HepG2 (cell line): ENCODE results near the gene ESR1. TPM values are rescaled to one million over a fixed set of nuclear protein-coding genes. Genes with fewer than 3 reads are reported as not detected.

Experiments used
- ATAC-seq: fragments of 200-7000 bp; cut with Tn5 transposase; 3 replicates; pipeline ENCODE4 v1.9.1; 2020; ENCODE audit warnings: mild to moderate bottlenecking, moderate library complexity
- BruUV-seq: library from RNA; stranded (reverse); fragments of 400-500 nt; replicated peaks from 2 replicates; lab custom pipeline; 2021; lab: Mats Ljungman, UMichigan
- CTCF ChIA-PET: fragments of 300-600 bp; formaldehyde crosslinking; extraction: SDS; loops from one replicate; lab custom pipeline; 2021; ENCODE audit warnings: low total read pairs, inconsistent platforms, low intra/inter-chr PET ratio; lab: Yijun Ruan, JAX
- POLR2A ChIA-PET: fragments of 350-600 bp; sonication (Branson Sonifier 250); formaldehyde crosslinking; loops from one replicate; lab custom pipeline; 2020; ENCODE audit warnings: antibody characterized with exemption, inconsistent platforms; lab: Yijun Ruan, JAX
- DNase-seq: peaks from one replicate; pipeline ENCODE4 v3.0.0-alpha.2; 2015; ENCODE audit warnings: low spot score
- FAIRE-seq: peaks from 3 replicates; lab custom pipeline; 2011; peaks lifted over from hg19 to GRCh38; lab: Jason Lieb, UNC
- H2AFZ ChIP-seq: one replicate; pipeline ENCODE4 v1.6.1; 2011; ENCODE audit warnings: low read length, inconsistent platforms
- H3K27ac ChIP-seq: fragments of 300-600 bp; 3 replicates; pipeline ENCODE4 v1.8.0; 2011; ENCODE audit warnings: mixed run types, mild to moderate bottlenecking, mixed read lengths, low read length, inconsistent platforms; ENCODE audit not compliant: insufficient read depth; ENCODE audit errors: extremely low read length
- H3K27me3 ChIP-seq, 2 experiments: fragments of 200-600 bp in 1 of 2; 2 replicates in 1 of 2; 3 replicates in 1 of 2; pipeline versions ENCODE4 v1.6.0 to v1.8.0; 2011; ENCODE audit warnings: low read length in 2 of 2, mild to moderate bottlenecking in 2 of 2, moderate library complexity in 2 of 2, inconsistent platforms in 1 of 2; ENCODE audit not compliant: insufficient read depth in 2 of 2, control insufficient read depth in 1 of 2
- H3K36me3 ChIP-seq, 2 experiments: fragments of 200-600 bp in 1 of 2; replicated peaks in 1 of 2; 2 replicates in 1 of 2; 3 replicates in 1 of 2; pipeline versions ENCODE4 v1.5.1 to v1.8.0; 2011; ENCODE audit warnings: low read length in 2 of 2, inconsistent platforms in 1 of 2; ENCODE audit not compliant: insufficient read depth in 2 of 2, control insufficient read depth in 1 of 2
- H3K4me1 ChIP-seq: 2 replicates; pipeline ENCODE4 v1.5.1; 2012; ENCODE audit warnings: low read length, inconsistent platforms; ENCODE audit not compliant: insufficient read depth
- H3K4me2 ChIP-seq: 2 replicates; pipeline ENCODE4 v1.6.0; 2011; ENCODE audit warnings: low read depth, low read length, inconsistent platforms
- H3K4me3 ChIP-seq, 3 experiments: fragments of 200-600 bp in 1 of 3; sonication (generic), shearing (Covaris generic) in 1 of 3; replicated peaks in 1 of 3; 2 replicates each; pipeline ENCODE4 v1.5.1; 2011 to 2016; ENCODE audit warnings: low read length in 3 of 3, inconsistent platforms in 2 of 3, low read depth in 2 of 3, mild to moderate bottlenecking in 2 of 3, control low read depth in 1 of 3, mixed read lengths in 1 of 3; ENCODE audit not compliant: insufficient read depth in 1 of 3
- H3K79me2 ChIP-seq: one replicate; pipeline ENCODE4 v1.6.1; 2011; ENCODE audit warnings: low read length, inconsistent platforms; ENCODE audit not compliant: insufficient read depth
- H3K9ac ChIP-seq: 2 replicates; pipeline ENCODE4 v1.6.0; 2011; ENCODE audit warnings: mild to moderate bottlenecking, low read depth, low read length, inconsistent platforms; ENCODE audit not compliant: insufficient read depth
- H3K9me3 ChIP-seq: 2 replicates; pipeline ENCODE4 v1.5.1; 2012; ENCODE audit warnings: mild to moderate bottlenecking, low read length
- H4K20me1 ChIP-seq: 2 replicates; pipeline ENCODE4 v1.6.0; 2011; ENCODE audit warnings: inconsistent platforms, mild to moderate bottlenecking, low read length, moderate library complexity; ENCODE audit not compliant: insufficient read depth
- BORCS8-MEF2B ChIP-seq: sonication (generic); formaldehyde crosslinking; IDR thresholded peaks from 2 replicates; pipeline ENCODE4 v1.8.0; 2022; ENCODE audit warnings: mild to moderate bottlenecking, missing genetic modification reagents
- CHD4 ChIP-seq: fragments of 200-600 bp; sonication (generic); IDR thresholded peaks from 2 replicates; pipeline ENCODE4 v1.7.0; 2017; ENCODE audit warnings: mild to moderate bottlenecking, low read length, borderline replicate concordance
- FOXP1 ChIP-seq, 2 experiments: fragments of 450-650 bp in 1 of 2; IDR thresholded peaks; 2 replicates each; pipeline ENCODE4 v1.6.1; 2017 to 2018; ENCODE audit warnings: antibody characterized with exemption in 1 of 2
- GFI1 ChIP-seq: sonication (generic); formaldehyde crosslinking; IDR thresholded peaks from 2 replicates; pipeline ENCODE4 v1.5.0; 2020; ENCODE audit warnings: missing genetic modification reagents, mild to moderate bottlenecking, borderline replicate concordance
- HNF1A ChIP-seq, 2 experiments: sonication (generic) in 1 of 2; formaldehyde crosslinking in 1 of 2; IDR thresholded peaks; 2 replicates each; pipeline versions ENCODE4 v1.4.0 to v1.6.1; 2016 to 2020; ENCODE audit warnings: borderline replicate concordance in 1 of 2, low read depth in 1 of 2, mild to moderate bottlenecking in 1 of 2, missing genetic modification reagents in 1 of 2
- KAT7 ChIP-seq: IDR thresholded peaks from 2 replicates; pipeline ENCODE4 v1.6.1; 2018; ENCODE audit warnings: borderline replicate concordance, missing compliant biosample characterization
- LBX2 ChIP-seq: sonication (generic); formaldehyde crosslinking; IDR thresholded peaks from 2 replicates; pipeline ENCODE4 v1.5.0; 2020; ENCODE audit warnings: missing genetic modification reagents, mild to moderate bottlenecking, borderline replicate concordance
- MYPOP ChIP-seq: sonication (generic); formaldehyde crosslinking; IDR thresholded peaks from 2 replicates; pipeline ENCODE4 v1.8.1; 2023; ENCODE audit warnings: mild to moderate bottlenecking, moderate library complexity, missing genetic modification reagents
- TERF1 ChIP-seq: sonication (generic); formaldehyde crosslinking; IDR thresholded peaks from 2 replicates; pipeline ENCODE4 v1.8.0; 2022; ENCODE audit warnings: mild to moderate bottlenecking, missing genetic modification reagents, moderate library complexity
- ZBTB37 ChIP-seq: sonication (generic); formaldehyde crosslinking; IDR thresholded peaks from 2 replicates; pipeline ENCODE4 v1.4.0; 2020; ENCODE audit warnings: mild to moderate bottlenecking, missing genetic modification reagents
- ZBTB42 ChIP-seq: sonication (generic); formaldehyde crosslinking; IDR thresholded peaks from 2 replicates; pipeline ENCODE4 v1.5.0; 2020; ENCODE audit warnings: mild to moderate bottlenecking, missing genetic modification reagents
- ZNF232 ChIP-seq: sonication (generic); formaldehyde crosslinking; IDR thresholded peaks from 2 replicates; pipeline ENCODE4 v1.4.0; 2020; ENCODE audit warnings: missing genetic modification reagents, borderline replicate concordance
- ZNF256 ChIP-seq: sonication (generic); formaldehyde crosslinking; conservative IDR thresholded peaks from 2 replicates; pipeline ENCODE4 v1.4.0; 2020; ENCODE audit warnings: missing genetic modification reagents
- ZNF30 ChIP-seq: sonication (generic); formaldehyde crosslinking; IDR thresholded peaks from 2 replicates; pipeline ENCODE4 v1.5.0; 2020; ENCODE audit warnings: mild to moderate bottlenecking, missing genetic modification reagents
- ZNF782 ChIP-seq: sonication (generic); formaldehyde crosslinking; IDR thresholded peaks from 2 replicates; pipeline ENCODE4 v1.4.0; 2020; ENCODE audit warnings: missing genetic modification reagents, mild to moderate bottlenecking, borderline replicate concordance
- WGBS: methylation state at CpG from one replicate; pipeline ENCODE4 v1.1.6; 2017; ENCODE audit warnings: low lambda C conversion rate; 5-methylcytosine and 5-hydroxymethylcytosine counted together
- in situ Hi-C: cut with HindIII; loops from 2 replicates; pipeline ENCODE4 v1.10.0; 2017; ENCODE audit warnings: low pct_unique_long_range_greater_than_20kb; ENCODE audit not compliant: extremely low pct_ligation_motif_present
- intact Hi-C: fragments of 100-400 bp; cut with micrococcal nuclease; formaldehyde crosslinking; loops from one replicate; pipeline ENCODE4 v1.10.0; 2022; ENCODE audit not compliant: unreplicated experiment
- polyA plus RNA-seq, 8 experiments: library from polyadenylated mRNA; depleted of rRNA in 3 of 8; stranded (reverse) in 7 of 8; unstranded in 1 of 8; fragments of >200 nt; fragmentation: Illumina TruSeq in 4 of 8; extraction: Trizol in 4 of 8; gene quantifications; 2 replicates each; pipeline versions ENCODE4 v1.2.1 to v1.2.3, GENCODE V29; 2011 to 2016; ENCODE audit warnings: low read depth in 4 of 8, missing spikeins in 1 of 8, mixed read lengths in 1 of 8; ENCODE audit not compliant: insufficient read depth in 1 of 8
- total RNA-seq, 5 experiments: library from RNA; depleted of rRNA; stranded (reverse); fragments of >200 nt; fragmentation: Illumina TruSeq; extraction: Trizol; gene quantifications; 2 replicates each; pipeline ENCODE4 v1.2.3, GENCODE V29; 2016; ENCODE audit warnings: low read depth in 1 of 5

The ESR1 gene
- total and polyA plus RNA-seq, 2 of the 13 experiments (the other 11 are each of a cell fraction or from before 2014, with no cell fraction given): not detected

- in situ Hi-C loops: no loop called here
- TF ChIP-seq MYPOP (CRISPR knock-in tag) (no peak), ZNF256 (CRISPR knock-in tag) (no peak), ZNF232 (CRISPR knock-in tag) (no peak), BORCS8-MEF2B (CRISPR knock-in tag) (no peak), FOXP1 (IDR thresholded peaks at IDR 0.05) (no peak), FOXP1 (CRISPR knock-in tag; IDR thresholded peaks at IDR 0.05) (no peak), GFI1 (no peak), LBX2 (no peak), CHD4 (no peak), HNF1A (IDR thresholded peaks at IDR 0.05; ENCODE audit: low read depth) (no peak), HNF1A (CRISPR knock-in tag; IDR thresholded peaks at IDR 0.05; ENCODE audit: borderline replicate concordance) (no peak), TERF1 (CRISPR knock-in tag) (no peak), ZNF782 (CRISPR knock-in tag) (no peak), ZNF30 (no peak), ZBTB37 (CRISPR knock-in tag) (no peak), ZBTB42 (no peak), KAT7 (CRISPR knock-in tag) (no peak)
Measured at GRCh38 chr6:151885234-151885633, 77.8 kb downstream of the ESR1 start.

More at GRCh38 chr6:151885234-151885633, 77.8 kb downstream of the ESR1 start:
- no peaks in the 10 kb centered on the region for H3K79me2 ChIP-seq
- intact Hi-C loops: no loop called here
- H3K27ac ChIP-seq: no peak overlapping the region
- no peak for FAIRE-seq
- H3K4me3 ChIP-seq: no peak overlapping the region
- 36% methylated on average over 4 of the region's 4 CpGs for WGBS
- DNase-seq: no peak
- no peaks in the 10 kb centered on the region for H3K9me3 ChIP-seq
- ChIA-PET CTCF (no interaction called here), POLR2A (no interaction called here)
- no peaks in the 10 kb centered on the region for H3K36me3 ChIP-seq
- H3K4me1 ChIP-seq: no peaks in the 10 kb centered on the region
- H4K20me1 ChIP-seq: no peaks in the 10 kb centered on the region
- no peak overlapping the region for H2AFZ ChIP-seq
- no peaks in the 10 kb centered on the region; a peak in 1 of 5 replicates for H3K27me3 ChIP-seq
- no peak for ATAC-seq
- BruUV-seq: no TSS peak
- H3K4me2 ChIP-seq: no peak overlapping the region
- H3K9ac ChIP-seq: no peak overlapping the region
